ENCODE measurements around the gene CASP9.

The CASP9 gene

GRCh38 chr1:15445390-15446122 is 78.5 kb downstream of the CASP9 start:
- DNase-seq (ENCODE audit: low read depth), result no peak

DNA sequence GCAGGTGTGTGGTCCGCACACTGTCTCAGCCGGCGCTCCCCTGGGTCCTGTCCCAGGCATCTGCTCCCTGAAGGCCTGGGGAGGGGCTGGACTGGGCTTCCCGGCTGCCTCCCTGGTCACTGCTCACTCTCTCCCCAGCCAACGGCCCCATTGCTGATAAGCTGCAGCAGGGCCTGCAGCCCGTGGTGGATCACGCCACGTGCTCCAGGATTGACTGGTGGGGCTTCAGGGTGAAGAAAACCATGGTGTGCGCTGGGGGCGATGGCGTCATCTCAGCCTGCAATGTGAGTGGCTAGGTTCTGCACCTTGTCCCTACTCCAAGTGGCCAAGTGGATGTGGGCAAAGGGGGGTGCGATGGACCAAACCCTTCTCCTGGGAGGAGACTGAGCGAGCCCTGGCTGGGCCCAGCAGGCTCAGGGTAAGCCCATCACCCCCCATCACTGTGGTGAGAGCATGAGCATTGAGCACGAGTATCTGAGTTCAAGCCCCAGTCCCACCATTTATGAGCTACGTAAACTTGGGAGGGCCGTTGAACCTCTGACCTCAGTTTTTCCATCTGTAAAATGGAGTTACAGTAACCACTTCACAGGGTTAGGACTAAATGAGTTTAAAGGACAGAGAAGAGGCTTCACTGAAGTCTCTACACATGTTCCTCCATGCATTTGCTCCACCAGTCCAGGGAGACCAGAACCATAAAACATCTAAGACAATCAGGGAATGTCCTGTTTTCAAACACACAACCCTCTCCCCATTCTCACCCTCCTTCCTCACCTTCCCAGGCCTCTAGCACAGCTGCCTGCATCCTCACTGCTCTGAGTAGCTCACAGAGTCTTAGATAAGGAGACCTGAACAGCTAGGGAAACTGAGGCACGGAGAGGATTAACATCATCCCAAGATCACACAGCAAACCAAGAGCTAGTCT is 79.3 kb downstream of the CASP9 start:
- DNase-seq (ENCODE audit: low read depth), result no peak

GRCh38 chr1:15443281-15443680 is 80.7 kb downstream of the CASP9 start:
- no peak for DNase-seq (ENCODE audit: low read depth)

- DNase-seq (ENCODE audit: low read depth), result no peak
Measured at GRCh38 chr1:15442759-15443158, 81.3 kb downstream of the CASP9 start.

DNA sequence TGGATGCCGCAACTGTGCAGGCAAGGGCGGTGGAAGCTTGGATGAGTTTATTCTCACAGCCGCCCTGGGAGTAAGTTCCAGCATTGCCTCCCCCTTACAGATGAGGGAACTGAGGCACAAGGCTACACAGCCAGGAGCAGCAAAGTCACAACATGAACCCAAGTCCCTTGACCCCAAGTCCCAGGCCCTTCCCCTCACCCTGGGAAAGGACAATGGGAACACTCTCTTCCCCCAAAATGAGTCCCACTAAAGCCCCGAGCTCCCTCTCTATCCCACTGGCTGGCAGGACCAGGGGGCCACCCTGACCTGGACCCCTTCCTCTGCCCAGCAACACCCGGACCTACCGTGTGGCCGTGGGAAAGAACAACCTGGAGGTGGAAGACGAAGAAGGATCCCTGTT is 81.9 kb downstream of the CASP9 start:
- DNase-seq (ENCODE audit: low read depth), result no peak

All from T-helper 22 cell (primary cell).